ENCODE measurements around the gene COPA. TPM values are rescaled to one million over a fixed set of nuclear protein-coding genes. Genes with fewer than 3 reads are reported as not detected.
A peak's percentile ranks its signal among the peaks of the same experiment; 100 is the strongest.
"Not testable (repeated sequence)": the region's sequence is repeated elsewhere in the genome, so short reads cannot be mapped to it uniquely, and the experiment has no call there.

Gene COPA
- total RNA-seq (2021): 118 TPM in 2 replicates
- long read RNA-seq, full-length matches to known transcripts: 369 of 649 reads
- long read RNA-seq, partial matches to known transcripts: 240 of 649 reads
- long read RNA-seq, other reads (novel, unspliced or antisense): 40 of 649 reads

GRCh38 chr1:160342953-160343869 is at the start of gene COPA, which contains the start of gene NCSTN:
COPA (minus strand) TSS chr1:160343250; CDS start chr1:160343170, 80 bp downstream.
NCSTN (plus strand) TSS chr1:160343383; CDS start chr1:160343397, 14 bp downstream.
- DNase-seq: peak; percentile 95
- Histone ChIP-seq H4K8ac (replicated peaks; ENCODE audit: insufficient read length, low read depth, low read length) (no peak within 1 kb of the TSS), H3K18ac (ENCODE audit: insufficient read length, low read depth, low read length) (peak within 1 kb of the TSS; percentile 43), H2BK20ac (ENCODE audit: low read depth, low read length, poor library complexity, severe bottlenecking) (no peak within 1 kb of the TSS), H3K27me3 (ENCODE audit: insufficient read depth, low read length) (no peaks in the 10 kb centered on the region), H2BK5ac (ENCODE audit: insufficient read length, low read length) (no peak within 1 kb of the TSS), H3K14ac (ENCODE audit: insufficient read depth, low read length) (peak within 1 kb of the TSS; percentile 88), H3K4me1 (ENCODE audit: insufficient read depth, low read length) (no peaks in the 10 kb centered on the region), H3K4ac (ENCODE audit: low read depth, low read length) (no peak within 1 kb of the TSS), H4K5ac (ENCODE audit: insufficient read length, low read depth, low read length) (no peak within 1 kb of the TSS), H3K79me2 (ENCODE audit: insufficient read depth, low read length) (peaks cover 12% of the 10 kb centered on the region; the same call in 1 of the 2 replicates), H2BK12ac (ENCODE audit: insufficient read length, low read depth, low read length) (no peak within 1 kb of the TSS), H3K79me1 (ENCODE audit: insufficient read depth, low read depth, low read length, poor library complexity, severe bottlenecking) (peaks cover 9% of the 10 kb centered on the region), H3T11ph (ENCODE audit: low read length) (no peak within 1 kb of the TSS), H3K9ac (ENCODE audit: extremely low read depth, insufficient read length, low read length) (peak within 1 kb of the TSS; percentile 93), H3K23ac (ENCODE audit: insufficient read length, low read depth, low read length) (no peak within 1 kb of the TSS), H3K4me2 (ENCODE audit: insufficient read depth, insufficient read length, low read length) (peak within 1 kb of the TSS; percentile 95), H2BK15ac (ENCODE audit: low read depth, low read length) (no peak within 1 kb of the TSS), H3K27ac (ENCODE audit: insufficient read length, low read depth, low read length) (no peak within 1 kb of the TSS), H2AFZ (ENCODE audit: low read length) (no peak within 1 kb of the TSS), H4K20me1 (ENCODE audit: control insufficient read depth, insufficient read depth, insufficient read length) (no peaks in the 10 kb centered on the region), H3K23me2 (ENCODE audit: insufficient read length, low read depth, low read length, poor library complexity, severe bottlenecking) (peaks cover 7% of the 10 kb centered on the region), H2BK120ac (ENCODE audit: low read depth, low read length, poor library complexity, severe bottlenecking) (no peak within 1 kb of the TSS), H3K9me3 (ENCODE audit: control insufficient read depth, low read depth, low read length) (no peaks in the 10 kb centered on the region), H2AK5ac (ENCODE audit: insufficient read length, low read length) (no peak within 1 kb of the TSS), H3K56ac (ENCODE audit: insufficient read length, low read depth, low read length) (no peak within 1 kb of the TSS), H4K91ac (ENCODE audit: insufficient read length, low read depth, low read length) (no peak within 1 kb of the TSS)
- H3K36me3 Mint-ChIP-seq (ENCODE audit: insufficient read depth in 1 of 3, low read depth in 3 of 3): peaks cover 12 to 45% (median 40%) of the 10 kb centered on the region in 3 experiments; a peak in 6 of 7 replicates
- no CpG with 5 or more reads among the region's 58 CpGs for WGBS (ENCODE audit: extremely low coverage, insufficient read length, low lambda C conversion rate)
- TF ChIP-seq CTCF (conservative IDR thresholded peaks at IDR 0.05): no peak
- H3K27me3 Mint-ChIP-seq (ENCODE audit: low read depth): peaks cover 2% of the 10 kb centered on the region; the same call in 1 of the 2 replicates
- peaks cover 0 to 3% of the 10 kb centered on the region in 2 experiments; a peak in 1 of 5 replicates for H3K9me3 Mint-ChIP-seq
- peaks cover 25 to 26% of the 10 kb centered on the region in 2 experiments for H3K4me1 Mint-ChIP-seq
- H3K4me3 Mint-ChIP-seq: peak within 1 kb of the TSS; percentile 99 to 100
- peak within 1 kb of the TSS; percentile 98 to 99 (median 98) for H3K27ac Mint-ChIP-seq

GRCh38 chr1:160388406-160388805 is 45.4 kb upstream of the COPA start:
- H3K23me2 ChIP-seq (ENCODE audit: insufficient read length, low read depth, low read length, poor library complexity, severe bottlenecking); H3K79me2 ChIP-seq (ENCODE audit: insufficient read depth, low read length); H3K56ac ChIP-seq (ENCODE audit: insufficient read length, low read depth, low read length); H3K9me3 ChIP-seq (ENCODE audit: control insufficient read depth, low read depth, low read length); H2BK20ac ChIP-seq (ENCODE audit: low read depth, low read length, poor library complexity, severe bottlenecking); H3K4ac ChIP-seq (ENCODE audit: low read depth, low read length); H3K9me3 Mint-ChIP-seq; H3K36me3 Mint-ChIP-seq (ENCODE audit: insufficient read depth in 1 of 3, low read depth in 3 of 3); H2BK12ac ChIP-seq (ENCODE audit: insufficient read length, low read depth, low read length); H4K20me1 ChIP-seq (ENCODE audit: control insufficient read depth, insufficient read depth, insufficient read length); H3K27ac ChIP-seq (ENCODE audit: insufficient read length, low read depth, low read length); DNase-seq; H3K9ac ChIP-seq (ENCODE audit: extremely low read depth, insufficient read length, low read length); H3K27ac Mint-ChIP-seq; H3K27me3 ChIP-seq (ENCODE audit: insufficient read depth, low read length); H3K79me1 ChIP-seq (ENCODE audit: insufficient read depth, low read depth, low read length, poor library complexity, severe bottlenecking); H2BK15ac ChIP-seq (ENCODE audit: low read depth, low read length); H4K91ac ChIP-seq (ENCODE audit: insufficient read length, low read depth, low read length); H2AK5ac ChIP-seq (ENCODE audit: insufficient read length, low read length); H2BK5ac ChIP-seq (ENCODE audit: insufficient read length, low read length); H3K23ac ChIP-seq (ENCODE audit: insufficient read length, low read depth, low read length); H3K18ac ChIP-seq (ENCODE audit: insufficient read length, low read depth, low read length); H3K4me2 ChIP-seq (ENCODE audit: insufficient read depth, insufficient read length, low read length); H3K4me1 Mint-ChIP-seq; H3T11ph ChIP-seq (ENCODE audit: low read length); H4K8ac ChIP-seq (replicated peaks; ENCODE audit: insufficient read length, low read depth, low read length); H3K4me3 Mint-ChIP-seq; H3K4me1 ChIP-seq (ENCODE audit: insufficient read depth, low read length); H2BK120ac ChIP-seq (ENCODE audit: low read depth, low read length, poor library complexity, severe bottlenecking); H2AFZ ChIP-seq (ENCODE audit: low read length); H3K14ac ChIP-seq (ENCODE audit: insufficient read depth, low read length); H4K5ac ChIP-seq (ENCODE audit: insufficient read length, low read depth, low read length): not testable (repeated sequence)
- H3K27me3 Mint-ChIP-seq (ENCODE audit: low read depth): peaks cover 10% of the 10 kb centered on the region
- WGBS (ENCODE audit: extremely low coverage, insufficient read length, low lambda C conversion rate): no CpG with 5 or more reads among the region's 4 CpGs

Measured in H9 (cell line).